ACC112 (cell line): ENCODE results near the gene RSL24D1.

Experiments used
- H2AFZ ChIP-seq: fragments of 200-600 bp; sonication (generic); one replicate; pipeline ENCODE4 v1.6.0; 2017; ENCODE audit warnings: antibody characterized with exemption, low read length; ENCODE audit not compliant: unreplicated experiment
- H3K27ac ChIP-seq: fragments of 200-600 bp; sonication (generic); 2 replicates; pipeline ENCODE4 v1.5.1; 2014; ENCODE audit warnings: low read depth, mild to moderate bottlenecking, antibody characterized with exemption, low read length, moderate library complexity
- H3K27me3 ChIP-seq: fragments of 200-600 bp; sonication (generic); 2 replicates; pipeline ENCODE4 v1.6.1; 2014; ENCODE audit warnings: mild to moderate bottlenecking, antibody characterized with exemption, low read length, moderate library complexity, mixed read lengths; ENCODE audit not compliant: insufficient read depth
- H3K36me3 ChIP-seq: fragments of 200-600 bp; sonication (generic); 2 replicates; pipeline ENCODE4 v1.6.1; 2016; ENCODE audit warnings: mild to moderate bottlenecking, antibody characterized with exemption, low read length, moderate library complexity, mixed read lengths; ENCODE audit not compliant: insufficient read depth
- H3K4me1 ChIP-seq: fragments of 200-600 bp; sonication (generic); one replicate; pipeline ENCODE4 v1.6.1; 2016; ENCODE audit warnings: low read length, mixed read lengths; ENCODE audit not compliant: insufficient read depth, unreplicated experiment, control insufficient read depth
- H3K4me3 ChIP-seq: fragments of 200-600 bp; sonication (generic); 2 replicates; pipeline ENCODE4 v1.5.1; 2014; ENCODE audit warnings: mild to moderate bottlenecking, low read depth, low read length
- H3K79me2 ChIP-seq: fragments of 200-600 bp; sonication (generic); one replicate; pipeline ENCODE4 v1.6.0; 2016; ENCODE audit warnings: low read length; ENCODE audit not compliant: control insufficient read depth, unreplicated experiment, insufficient read depth

Gene RSL24D1

GRCh38 chr15:55196458-55197361, at the start of gene RSL24D1:
TSS of gene RSL24D1 (minus strand) at chr15:55196941. CDS start at chr15:55196890, 51 bp downstream.
- peak within 1 kb of the TSS; percentile 93 for H2AFZ ChIP-seq
- no peaks in the 10 kb centered on the region for H3K27me3 ChIP-seq
- H3K36me3 ChIP-seq: peaks cover 10% of the 10 kb centered on the region; the same call in 1 of the 2 replicates
- peaks cover 25% of the 10 kb centered on the region for H3K4me1 ChIP-seq
- peaks cover 49% of the 10 kb centered on the region for H3K79me2 ChIP-seq
- peak within 1 kb of the TSS; percentile 99 for H3K4me3 ChIP-seq
- H3K27ac ChIP-seq: peak within 1 kb of the TSS; percentile 87

- Histone ChIP-seq H3K36me3 (no peaks in the 10 kb centered on the region), H3K79me2 (no peaks in the 10 kb centered on the region), H3K27me3 (no peaks in the 10 kb centered on the region), H3K27ac (no peak overlapping the region), H2AFZ (no peak overlapping the region), H3K4me1 (peaks cover under 1% of the 10 kb centered on the region), H3K4me3 (no peak overlapping the region)
These were observed 48.3 kb upstream of the RSL24D1 start for GRCh38 chr15:55245059-55245458.

GRCh38 chr15:55241891-55242290, 45.1 kb upstream of the RSL24D1 start:
- H3K27ac ChIP-seq: no peak overlapping the region
- H2AFZ ChIP-seq: no peak overlapping the region
- H3K36me3 ChIP-seq: no peaks in the 10 kb centered on the region
- H3K27me3 ChIP-seq: no peaks in the 10 kb centered on the region
- H3K4me3 ChIP-seq: no peak overlapping the region
- H3K4me1 ChIP-seq: no peaks in the 10 kb centered on the region
- H3K79me2 ChIP-seq: no peaks in the 10 kb centered on the region

GRCh38 chr15:55241186-55241585, 44.4 kb upstream of the RSL24D1 start:
- Histone ChIP-seq H3K4me1 (no peaks in the 10 kb centered on the region), H3K27me3 (no peaks in the 10 kb centered on the region), H3K36me3 (no peaks in the 10 kb centered on the region), H2AFZ (no peak overlapping the region), H3K4me3 (no peak overlapping the region), H3K79me2 (no peaks in the 10 kb centered on the region), H3K27ac (no peak overlapping the region)

GRCh38 chr15:55240125-55240760, 43.5 kb upstream of the RSL24D1 start:
- Histone ChIP-seq H3K36me3 (no peaks in the 10 kb centered on the region), H3K4me3 (no peak overlapping the region), H3K79me2 (no peaks in the 10 kb centered on the region), H3K4me1 (no peaks in the 10 kb centered on the region), H2AFZ (no peak overlapping the region), H3K27me3 (no peaks in the 10 kb centered on the region), H3K27ac (no peak overlapping the region)

- Histone ChIP-seq H2AFZ (no peak overlapping the region), H3K79me2 (no peaks in the 10 kb centered on the region), H3K27ac (no peak overlapping the region), H3K4me3 (no peak overlapping the region), H3K36me3 (no peaks in the 10 kb centered on the region), H3K4me1 (no peaks in the 10 kb centered on the region), H3K27me3 (no peaks in the 10 kb centered on the region)
These were observed 42.8 kb upstream of the RSL24D1 start for GRCh38 chr15:55239440-55240124.

- Histone ChIP-seq H2AFZ (no peak overlapping the region), H3K79me2 (no peaks in the 10 kb centered on the region), H3K27ac (no peak overlapping the region)
These were observed 42.1 kb upstream of the RSL24D1 start for GRCh38 chr15:55238877-55239276.

GRCh38 chr15:55237219-55238130, 40.7 kb upstream of the RSL24D1 start:
- no peak overlapping the region for H3K27ac ChIP-seq
- no peaks in the 10 kb centered on the region for H3K79me2 ChIP-seq

More at GRCh38 chr15:55238877-55239276, 42.1 kb upstream of the RSL24D1 start:
- no peaks in the 10 kb centered on the region for H3K27me3 ChIP-seq
- H3K4me3 ChIP-seq: no peak overlapping the region
- H3K36me3 ChIP-seq: no peaks in the 10 kb centered on the region
- H3K4me1 ChIP-seq: no peaks in the 10 kb centered on the region

GRCh38 chr15:55235546-55236036, 38.9 kb upstream of the RSL24D1 start:
- Histone ChIP-seq H3K4me1 (no peaks in the 10 kb centered on the region), H3K79me2 (no peaks in the 10 kb centered on the region)

More at GRCh38 chr15:55237219-55238130, 40.7 kb upstream of the RSL24D1 start:
- no peaks in the 10 kb centered on the region for H3K36me3 ChIP-seq
- no peaks in the 10 kb centered on the region for H3K4me1 ChIP-seq
- no peaks in the 10 kb centered on the region for H3K27me3 ChIP-seq
- H3K4me3 ChIP-seq: no peak overlapping the region
- H2AFZ ChIP-seq: no peak overlapping the region

GRCh38 chr15:55234800-55235104, 38.0 kb upstream of the RSL24D1 start:
- H3K27me3 ChIP-seq: no peaks in the 10 kb centered on the region
- H2AFZ ChIP-seq: no peak overlapping the region
- no peaks in the 10 kb centered on the region for H3K36me3 ChIP-seq
- no peak overlapping the region for H3K27ac ChIP-seq
- H3K4me1 ChIP-seq: peaks cover 7% of the 10 kb centered on the region
- H3K79me2 ChIP-seq: no peaks in the 10 kb centered on the region
- H3K4me3 ChIP-seq: no peak overlapping the region

More at GRCh38 chr15:55235546-55236036, 38.9 kb upstream of the RSL24D1 start:
- H3K4me3 ChIP-seq: no peak overlapping the region
- H2AFZ ChIP-seq: no peak overlapping the region
- no peaks in the 10 kb centered on the region for H3K36me3 ChIP-seq
- no peak overlapping the region for H3K27ac ChIP-seq
- no peaks in the 10 kb centered on the region for H3K27me3 ChIP-seq
